Measurements from ENCODE around the gene GSTM1.

Gene GSTM1

DNA sequence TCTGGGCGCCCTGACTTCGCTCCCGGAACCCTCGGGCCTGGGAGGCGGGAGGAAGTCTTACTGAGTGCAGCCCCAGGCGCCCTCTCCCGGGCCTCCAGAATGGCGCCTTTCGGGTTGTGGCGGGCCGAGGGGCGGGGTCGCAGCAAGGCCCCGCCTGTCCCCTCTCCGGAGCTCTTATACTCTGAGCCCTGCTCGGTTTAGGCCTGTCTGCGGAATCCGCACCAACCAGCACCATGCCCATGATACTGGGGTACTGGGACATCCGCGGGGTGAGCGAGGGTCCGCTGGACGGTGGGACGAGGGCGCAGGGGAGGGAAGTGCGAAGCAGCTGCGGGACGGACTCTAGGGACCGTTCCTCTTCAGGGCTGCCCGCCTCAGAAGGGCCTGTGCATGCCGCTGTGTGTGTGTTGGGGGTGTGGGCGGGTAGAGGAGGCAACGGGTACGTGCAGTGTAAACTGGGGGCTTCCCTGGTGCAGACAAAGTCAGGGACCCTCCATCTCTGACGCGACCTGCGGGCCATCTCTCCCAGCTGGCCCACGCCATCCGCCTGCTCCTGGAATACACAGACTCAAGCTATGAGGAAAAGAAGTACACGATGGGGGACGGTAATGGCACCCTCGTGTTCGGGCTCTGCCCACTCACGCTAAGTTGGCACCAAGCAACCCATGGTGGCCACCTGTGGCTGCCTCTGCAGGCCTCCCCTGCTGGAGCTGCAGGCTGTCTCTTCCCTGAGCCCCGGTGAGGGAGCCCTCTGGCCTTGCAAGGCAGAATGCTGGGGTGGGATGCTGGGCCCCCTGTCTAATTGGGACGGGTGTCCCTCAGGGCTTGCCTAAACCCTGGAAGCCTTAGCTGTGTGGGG lies at the start of gene GSTM1:
Gene GSTM1, plus strand, starts transcription at position 177 of the 859 bp plus-strand sequence. Its CDS starts 57 bp downstream, at position 234.
- DNase-seq, result peak; percentile 84

DNA sequence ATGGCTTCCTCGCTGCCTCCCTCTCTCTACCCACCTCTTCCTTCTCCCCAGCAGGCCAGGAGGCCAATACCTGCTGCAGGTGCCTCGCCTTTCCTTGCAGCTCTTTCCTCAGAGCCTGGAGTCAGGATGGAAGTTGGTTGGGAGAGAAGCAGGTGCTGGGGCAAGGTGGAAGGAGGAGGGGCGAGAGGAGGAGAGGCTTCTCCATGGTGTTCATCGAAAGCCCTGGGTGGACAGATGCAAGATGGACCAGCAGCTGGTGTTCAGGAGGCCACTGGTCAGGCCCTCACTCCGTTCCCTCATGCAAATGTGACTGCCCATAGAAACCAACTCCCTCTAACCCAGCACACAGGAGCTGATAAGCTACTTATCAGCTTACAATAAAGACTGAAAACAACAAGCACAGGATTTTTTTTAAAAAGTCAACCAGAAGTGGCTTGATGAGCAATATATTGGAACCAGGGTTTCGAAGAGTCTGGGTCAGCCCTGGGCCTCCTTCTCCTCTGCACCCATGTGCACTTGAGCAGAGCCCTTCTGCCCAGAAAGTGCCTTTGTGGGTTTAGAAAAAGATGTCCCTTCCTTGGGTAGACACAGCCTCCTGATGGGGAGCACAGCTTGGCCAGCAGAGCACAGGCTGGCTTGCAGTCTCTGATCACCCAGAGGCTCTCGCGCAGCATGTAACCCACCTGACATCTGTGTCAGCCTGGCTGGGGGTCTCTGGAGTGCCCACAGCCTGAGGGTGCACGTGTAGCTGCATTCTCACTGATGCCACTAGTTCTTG lies 48.4 kb upstream of the GSTM1 start:
- no peak for DNase-seq

DNA sequence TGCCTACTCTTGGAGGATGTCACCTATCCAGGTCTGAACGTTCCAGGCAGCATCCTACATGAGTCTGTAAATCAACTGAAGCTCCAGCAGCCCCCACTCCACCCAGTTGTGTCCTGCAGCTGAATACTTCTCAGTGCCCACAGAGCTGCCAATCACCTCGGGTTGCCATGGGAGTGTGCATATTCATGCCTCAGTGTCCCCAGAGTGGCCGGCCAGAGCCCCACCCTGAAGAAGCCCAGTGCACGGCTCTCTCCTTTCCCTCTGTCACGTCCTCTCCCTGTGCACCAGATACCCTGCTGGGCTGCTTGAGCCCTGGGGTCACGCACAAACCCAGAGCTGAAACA lies 47.8 kb upstream of the GSTM1 start:
- no peak for DNase-seq

DNA sequence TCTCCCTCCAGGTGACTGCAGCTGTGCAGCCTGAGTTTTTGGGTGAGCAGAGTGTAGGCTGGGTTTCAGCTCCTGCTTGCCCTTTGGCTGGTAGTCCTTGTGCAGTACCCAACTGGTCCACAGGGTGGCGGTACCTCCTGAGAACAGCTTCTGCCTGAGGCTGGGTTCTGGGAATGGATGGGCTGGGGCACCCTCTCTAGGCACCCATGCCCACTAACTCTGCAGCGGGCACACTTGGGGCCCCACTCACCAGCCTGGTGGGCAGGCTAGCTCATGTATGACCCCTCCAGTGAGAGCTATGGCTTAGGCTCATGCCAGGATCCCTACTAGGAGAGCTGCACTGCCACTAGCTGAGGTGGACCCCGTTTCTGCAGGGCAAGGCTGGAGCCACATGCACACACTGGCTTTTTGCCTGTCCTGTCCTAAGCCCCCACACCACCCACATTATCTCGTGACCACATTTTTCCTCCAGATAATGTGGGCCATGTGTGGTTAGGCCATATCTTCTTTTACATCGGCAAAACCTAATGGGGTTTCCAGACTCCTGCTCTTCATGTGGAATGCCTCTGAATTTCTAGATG lies 47.2 kb upstream of the GSTM1 start:
- peak; percentile 77 for DNase-seq

DNA sequence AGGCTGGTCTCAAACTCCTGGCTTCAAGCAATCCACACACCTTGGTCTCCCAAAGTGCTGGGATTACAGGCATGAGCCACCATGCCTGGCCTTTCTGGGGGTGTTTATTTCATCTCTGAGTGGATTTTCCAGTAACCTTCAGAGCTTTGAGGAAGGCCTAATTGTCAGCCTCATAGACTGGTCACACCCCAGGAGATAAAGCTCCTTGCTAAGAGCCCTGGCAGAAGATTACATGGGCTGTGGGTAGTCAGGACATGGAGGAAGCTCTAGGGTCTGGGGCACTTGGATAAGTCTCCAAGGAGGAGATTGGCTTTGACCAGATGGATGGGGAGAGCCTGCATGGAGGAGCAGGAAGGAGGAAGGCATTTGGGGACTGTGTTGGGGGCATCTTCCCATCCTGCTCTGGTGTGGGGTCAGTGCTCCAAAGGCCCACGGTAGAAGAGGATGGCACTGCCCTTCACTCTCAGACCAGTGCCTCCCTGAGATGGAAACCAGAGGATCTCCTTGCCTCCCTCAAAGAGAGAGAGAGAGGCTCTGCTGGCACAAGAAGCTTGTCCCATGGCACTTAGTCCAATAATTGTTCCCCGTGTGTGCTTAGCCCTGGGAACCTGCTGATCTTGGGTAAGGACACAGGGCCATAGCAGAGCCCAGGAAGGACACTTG lies 46.4 kb upstream of the GSTM1 start:
- DNase-seq, result no peak

DNA sequence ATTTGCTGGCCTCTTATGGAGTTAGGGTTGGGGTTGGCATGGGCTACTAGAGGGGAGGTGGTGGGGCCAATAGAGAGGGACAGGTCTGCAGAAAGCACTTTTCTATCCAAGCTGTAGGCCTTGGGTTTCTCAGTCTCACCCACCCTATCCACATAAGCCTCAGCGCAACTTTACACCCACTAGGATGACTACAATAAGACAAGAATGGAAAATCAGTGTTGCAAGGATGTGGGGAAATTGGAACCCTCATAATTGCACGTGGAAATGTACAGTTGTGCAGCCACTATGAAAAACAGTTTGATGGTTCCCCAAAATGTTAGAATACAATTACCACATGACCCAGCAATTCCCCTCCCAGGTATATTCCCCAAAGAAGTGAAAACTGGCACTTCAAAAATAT lies 45.8 kb upstream of the GSTM1 start:
- no peak for DNase-seq

DNA sequence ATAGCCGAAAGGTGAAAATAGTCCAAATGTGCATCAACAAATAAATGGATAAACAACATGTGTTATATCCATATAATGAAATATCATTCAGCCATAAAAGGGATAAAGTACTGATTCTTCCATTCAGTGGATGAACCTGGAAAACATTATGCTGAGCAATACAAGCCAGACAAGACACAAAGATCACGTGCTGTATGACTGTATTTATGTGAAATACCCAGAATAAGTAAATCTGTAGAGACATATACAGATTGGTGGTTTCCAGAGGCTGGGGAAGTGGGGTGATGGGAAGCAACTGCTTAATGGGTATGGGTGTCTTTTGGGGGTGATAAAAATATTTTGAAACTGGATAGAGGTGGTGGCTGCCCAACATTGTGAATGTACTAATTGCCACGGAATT lies 45.0 kb upstream of the GSTM1 start:
- no peak for DNase-seq

DNA sequence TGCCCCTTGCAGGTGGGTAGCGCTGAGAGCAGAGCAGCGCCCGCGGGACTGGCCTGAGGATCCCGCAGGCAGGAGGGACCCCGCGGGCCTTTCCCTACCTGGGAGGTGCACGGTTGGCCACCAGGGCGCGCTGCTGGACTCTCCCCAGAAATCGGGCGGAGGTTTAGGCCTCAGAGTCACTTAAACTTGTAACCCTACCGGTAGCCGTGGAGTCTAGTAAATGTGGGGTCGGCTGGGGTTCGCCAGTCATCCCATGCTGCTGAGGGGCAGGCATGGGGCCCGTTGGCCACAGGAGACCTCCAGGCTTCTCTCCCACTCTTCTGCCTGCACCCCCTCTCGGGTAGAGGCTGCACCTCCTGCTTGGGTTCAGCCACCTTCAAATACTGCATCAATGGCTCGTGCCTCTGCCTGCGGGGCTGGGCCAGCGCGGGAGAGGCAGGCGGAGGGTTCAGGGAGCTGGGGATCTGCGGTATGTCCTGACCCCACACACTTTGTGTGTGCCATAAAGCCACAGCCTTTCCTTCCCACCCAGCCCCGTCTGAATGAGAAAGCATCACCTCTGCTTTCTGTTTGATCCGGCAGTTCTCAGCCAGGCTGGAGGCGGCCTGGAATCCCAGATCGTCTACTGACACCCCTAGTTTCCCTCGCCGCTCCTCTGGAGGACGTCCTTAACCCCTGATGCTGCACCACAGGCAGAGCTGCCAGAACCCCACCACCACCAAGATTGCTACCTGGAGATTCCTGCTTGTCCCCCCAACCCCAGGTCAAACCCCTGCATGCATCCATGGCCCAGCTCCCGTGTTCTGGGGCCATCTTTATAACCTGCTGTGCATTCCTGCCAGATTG lies 44.0 kb upstream of the GSTM1 start:
- DNase-seq, result peak; percentile 82

DNA sequence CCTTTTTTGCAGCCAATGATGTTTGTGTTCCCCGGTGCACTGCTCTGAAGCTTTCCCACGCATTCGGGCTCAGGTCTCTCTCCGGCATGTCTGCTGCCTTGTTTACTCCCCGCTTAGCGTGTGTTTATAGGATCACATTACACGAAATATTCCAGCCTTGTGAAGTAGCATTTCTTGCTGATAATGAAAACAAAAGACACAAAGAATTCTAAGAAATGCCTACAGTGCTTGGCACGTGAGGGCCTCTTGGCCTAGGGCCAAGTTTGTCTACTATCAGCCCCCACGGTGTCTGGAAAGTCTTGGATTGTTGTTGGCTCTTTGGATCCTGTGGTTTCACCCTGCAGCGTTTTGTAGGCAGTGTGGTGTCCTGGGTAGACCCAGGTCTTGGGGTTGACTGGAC lies 42.9 kb upstream of the GSTM1 start:
- no peak for DNase-seq

DNA sequence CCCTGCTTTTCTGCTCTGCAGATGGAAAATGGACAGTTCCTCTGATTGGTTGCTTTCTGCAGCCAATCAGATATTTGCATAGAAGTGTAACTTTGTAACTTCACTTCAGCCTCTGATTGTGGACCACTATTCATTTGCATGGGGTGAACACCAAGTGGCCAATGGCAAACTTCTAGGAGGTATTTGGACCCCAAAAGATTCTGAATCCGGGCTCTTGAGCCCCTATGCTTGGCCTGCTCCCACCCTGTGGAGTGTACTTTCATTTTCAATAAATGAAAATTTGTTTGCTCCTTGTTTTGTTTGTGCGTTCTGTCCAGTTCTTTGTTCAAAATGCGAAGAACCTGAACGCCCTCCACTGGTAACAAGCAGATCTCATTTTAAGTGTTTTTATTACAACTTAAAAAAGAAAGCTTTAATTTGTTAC lies 38.1 kb upstream of the GSTM1 start:
- DNase-seq, result no peak

DNA sequence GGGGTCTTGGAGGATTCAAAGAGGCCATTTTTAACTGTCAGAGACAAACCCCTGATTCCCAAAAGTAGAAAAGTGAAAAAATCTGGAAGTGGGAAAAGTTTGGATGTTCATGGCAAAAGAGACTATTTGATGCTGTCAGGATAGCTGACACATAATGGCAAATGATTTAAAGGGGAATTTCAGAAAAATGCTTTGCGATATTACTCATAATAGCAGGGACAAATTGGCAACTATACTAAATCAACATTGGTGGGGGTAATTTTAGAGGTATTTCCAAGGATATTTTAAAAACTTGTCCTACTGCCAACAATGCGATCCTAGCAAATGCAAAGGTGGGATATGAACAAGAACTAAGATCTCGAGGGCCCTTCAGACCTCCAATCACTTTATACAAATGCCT lies 37.0 kb upstream of the GSTM1 start:
- no peak for DNase-seq

DNA sequence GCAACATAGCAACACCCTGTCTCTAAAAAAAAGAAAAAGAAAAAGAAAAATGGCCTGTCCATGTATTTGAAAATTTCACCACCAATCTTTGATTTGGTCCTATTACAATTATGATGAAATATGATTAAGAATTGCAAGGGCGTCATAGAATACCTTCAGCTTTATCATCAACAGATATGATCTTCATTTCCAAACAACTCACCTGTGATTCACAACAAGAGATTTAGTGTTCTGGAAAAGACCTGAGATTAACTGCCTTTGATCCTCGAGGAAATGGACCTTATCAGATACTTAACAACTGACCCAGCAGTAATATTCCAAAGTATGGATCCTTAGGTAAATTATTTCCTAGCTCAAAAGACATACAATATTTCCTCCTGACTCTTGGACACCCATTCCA lies 35.2 kb upstream of the GSTM1 start:
- DNase-seq, result no peak

DNA sequence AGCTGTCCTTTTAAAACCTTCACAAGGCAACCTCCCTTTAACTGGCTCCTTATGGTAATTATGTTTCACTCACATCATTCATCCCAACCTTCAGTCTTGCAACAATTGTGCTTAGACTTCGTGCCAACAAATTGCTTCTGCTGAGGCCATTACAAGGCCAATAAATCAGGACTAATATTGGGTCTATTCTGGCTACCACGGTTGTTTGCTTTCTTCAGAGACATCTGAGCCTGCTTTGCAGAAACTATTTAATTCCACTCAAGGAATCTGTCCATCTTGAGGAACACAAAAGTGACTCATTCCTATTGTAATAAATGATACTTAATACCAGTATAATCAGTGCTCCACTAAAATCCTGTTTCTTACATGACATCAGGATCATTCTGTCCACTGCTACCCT lies 34.3 kb upstream of the GSTM1 start:
- DNase-seq, result no peak

DNA sequence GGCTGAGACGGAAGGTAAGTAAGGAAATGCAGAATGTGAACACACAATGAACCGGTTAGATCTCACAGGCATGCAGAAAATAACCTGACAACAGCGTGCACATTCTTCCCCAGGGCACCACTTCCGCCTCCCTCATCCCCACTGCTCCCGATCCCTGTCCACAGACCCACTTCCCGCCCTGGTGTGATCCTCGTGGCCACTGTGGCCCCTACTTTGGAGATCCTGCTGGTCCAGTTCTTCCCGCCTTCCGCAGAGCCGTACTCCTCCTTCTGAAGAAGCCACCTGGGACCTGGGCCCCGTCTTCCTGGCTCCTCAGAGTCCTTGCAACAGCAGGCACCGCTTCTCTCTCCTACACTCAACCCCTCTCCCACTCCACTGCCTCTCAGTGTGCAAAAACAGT lies 33.1 kb upstream of the GSTM1 start:
- no peak for DNase-seq

DNA sequence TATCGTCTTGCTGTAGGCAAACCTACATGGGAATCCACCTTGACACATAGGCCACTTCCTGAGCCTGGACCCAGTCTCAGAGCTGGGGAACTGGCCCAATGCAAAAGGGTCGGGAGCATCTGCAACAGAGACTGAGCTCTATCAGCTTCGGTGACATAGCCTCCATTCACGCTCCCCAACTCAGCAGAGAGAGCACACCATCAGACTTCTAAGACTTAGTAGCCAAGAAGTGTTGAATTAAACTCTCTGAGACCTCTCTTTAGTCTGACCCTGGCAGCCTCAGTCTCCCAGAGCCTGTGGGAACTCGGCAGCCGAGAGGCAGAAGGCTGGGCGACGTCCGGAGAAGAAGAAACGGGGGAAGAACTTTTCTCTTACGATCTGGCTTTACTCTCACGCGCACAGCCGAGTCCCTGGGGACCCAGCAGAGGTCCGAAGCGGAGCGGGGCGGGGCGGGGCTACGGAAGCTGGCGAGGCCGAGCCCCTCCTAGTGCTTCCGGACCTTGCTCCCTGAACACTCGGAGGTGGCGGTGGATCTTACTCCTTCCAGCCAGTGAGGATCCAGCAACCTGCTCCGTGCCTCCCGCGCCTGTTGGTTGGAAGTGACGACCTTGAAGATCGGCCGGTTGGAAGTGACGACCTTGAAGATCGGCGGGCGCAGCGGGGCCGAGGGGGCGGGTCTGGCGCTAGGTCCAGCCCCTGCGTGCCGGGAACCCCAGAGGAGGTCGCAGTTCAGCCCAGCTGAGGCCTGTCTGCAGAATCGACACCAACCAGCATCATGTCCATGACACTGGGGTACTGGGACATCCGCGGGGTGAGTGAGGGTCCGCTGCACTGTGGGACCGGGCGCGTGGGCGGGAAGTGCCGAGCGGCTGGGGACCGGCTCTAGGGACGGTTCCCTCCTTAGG lies 31.8 kb upstream of the GSTM1 start, which contains the start of gene GSTM4:
Gene GSTM4, plus strand, starts transcription at position 485 of the 905 bp plus-strand sequence. Its CDS starts 291 bp downstream, at position 776.
- peak; percentile 91 for DNase-seq

DNA sequence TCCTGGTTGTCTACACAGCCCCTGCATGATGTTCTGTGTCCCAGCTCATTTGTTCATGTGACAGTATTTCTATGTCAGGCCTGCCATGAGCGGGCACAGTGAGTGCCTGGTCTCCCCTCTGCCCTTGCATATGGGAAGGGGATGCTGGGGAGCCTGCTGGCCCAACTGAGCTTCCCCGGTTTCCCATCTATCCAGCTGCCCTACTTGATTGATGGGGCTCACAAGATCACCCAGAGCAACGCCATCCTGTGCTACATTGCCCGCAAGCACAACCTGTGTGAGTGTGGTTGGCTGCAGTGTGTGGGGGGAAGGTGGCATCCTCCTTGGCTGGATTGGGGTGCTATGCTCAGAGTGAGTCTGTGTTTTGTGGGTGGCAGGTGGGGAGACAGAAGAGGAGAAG lies 30.2 kb upstream of the GSTM1 start:
- DNase-seq, result no peak

DNA sequence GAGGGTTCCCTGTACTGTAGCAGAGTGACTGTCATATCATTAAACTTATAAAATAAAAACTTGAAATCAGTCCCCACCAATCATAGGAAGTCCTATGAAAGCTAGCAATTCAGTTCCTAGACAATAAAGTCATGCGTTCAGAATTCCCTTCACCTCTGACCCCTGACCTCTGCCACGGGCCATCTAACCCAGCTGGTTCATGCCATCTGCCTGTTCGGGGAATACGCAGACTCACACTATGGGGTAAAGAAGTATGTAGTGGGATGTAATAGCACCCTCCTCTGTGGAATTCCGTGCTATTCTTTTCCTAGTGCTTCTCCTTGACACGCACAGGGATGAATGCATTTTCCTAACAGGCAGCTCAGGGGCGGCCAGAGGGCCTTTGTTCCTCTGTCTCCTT lies 29.6 kb upstream of the GSTM1 start:
- no peak for DNase-seq

DNA sequence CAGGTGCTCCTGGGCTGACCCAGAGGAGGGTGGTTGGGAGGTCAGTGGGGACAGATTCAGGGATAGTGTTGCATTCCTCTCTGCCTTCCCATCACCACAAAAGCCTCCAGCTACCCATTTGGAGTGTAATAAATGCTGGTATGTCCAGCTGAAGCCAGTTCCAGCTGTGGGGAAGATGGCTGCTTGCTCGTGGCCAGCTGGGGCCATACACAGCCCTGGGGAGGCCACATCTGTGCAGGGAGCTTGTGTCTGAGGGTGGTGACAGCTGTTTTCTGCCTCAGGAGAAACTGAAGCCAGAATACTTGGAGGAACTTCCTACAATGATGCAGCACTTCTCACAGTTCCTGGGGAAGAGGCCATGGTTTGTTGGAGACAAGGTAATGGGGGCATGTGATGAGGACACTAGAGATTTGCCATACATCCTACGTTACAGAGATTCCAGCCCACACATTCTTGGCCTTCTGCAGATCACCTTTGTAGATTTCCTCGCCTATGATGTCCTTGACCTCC lies 29.0 kb upstream of the GSTM1 start:
- DNase-seq, result no peak

DNA sequence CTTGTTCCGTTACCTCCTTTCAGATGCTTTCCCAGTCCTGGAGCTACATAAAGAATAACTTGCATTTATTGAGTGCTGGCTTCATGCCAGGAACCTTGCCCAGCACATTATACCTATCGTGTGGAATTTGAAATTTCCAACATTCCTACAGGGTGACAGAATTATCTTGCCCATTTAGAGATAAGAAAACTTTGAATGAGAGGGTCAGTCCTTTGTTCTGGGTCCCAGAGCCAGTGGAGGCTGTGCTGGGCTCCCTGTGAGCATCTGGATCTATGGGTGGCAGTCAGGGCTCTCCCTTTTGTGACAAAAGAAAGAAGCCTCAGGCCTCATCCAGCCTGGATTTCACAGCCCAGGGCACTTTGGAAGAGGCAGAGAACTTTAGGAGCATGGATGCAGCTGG lies 28.5 kb upstream of the GSTM1 start:
- DNase-seq, result no peak

DNA sequence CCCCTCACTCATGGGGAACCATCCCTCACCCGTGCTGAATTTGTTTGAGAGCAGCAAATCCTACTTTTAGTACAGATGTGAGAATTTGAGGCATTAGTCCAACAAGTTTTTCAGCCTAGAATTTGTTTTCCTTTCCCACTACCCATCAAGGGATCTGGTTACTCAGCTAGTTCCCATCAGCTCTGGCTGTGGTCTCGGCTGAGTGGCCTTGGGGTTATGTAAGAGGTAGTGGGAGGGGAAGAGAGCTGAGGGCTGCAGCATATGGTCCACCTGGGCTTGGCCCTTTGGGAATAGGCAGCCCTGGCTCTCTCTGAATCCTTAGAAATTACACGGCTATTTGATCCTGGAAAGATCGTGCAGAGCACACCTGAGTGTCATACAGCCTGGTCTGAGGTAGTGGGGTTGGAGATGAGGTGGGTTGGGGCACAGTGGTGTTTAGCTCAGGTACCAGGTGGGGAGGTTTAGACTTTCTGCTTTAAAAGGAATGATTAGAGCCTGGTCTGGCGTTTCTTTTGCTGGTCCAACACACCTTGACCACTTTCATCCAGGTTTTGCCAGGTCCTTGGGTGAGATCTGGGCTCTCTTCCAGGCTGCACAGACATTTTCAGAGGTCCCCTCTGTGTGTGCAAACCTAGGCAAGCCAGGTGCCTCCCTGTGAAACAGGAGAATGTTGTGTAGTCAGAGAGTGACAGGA lies 27.5 kb upstream of the GSTM1 start:
- DNase-seq, result no peak

Data from retina (tissue), 1 donor.